SK-N-SH (cell line): Measurements from ENCODE around the gene MACROD1. TPM values are rescaled to one million over a fixed set of nuclear protein-coding genes. Genes with fewer than 3 reads are reported as not detected.

Source experiments
- CTCF ChIA-PET: fragments of 300-600, 350-600 bp; formaldehyde crosslinking; extraction: SDS; loops from one replicate; lab custom pipeline; 2021; lab: Yijun Ruan, JAX
- POLR2A ChIA-PET: fragments of 350-600 bp; sonication (Branson Sonifier 250); formaldehyde crosslinking; extraction: SDS; loops from one replicate; lab custom pipeline; 2020; ENCODE audit warnings: antibody characterized with exemption, inconsistent platforms; lab: Yijun Ruan, JAX
- DNase-seq: peaks from one replicate; pipeline ENCODE4 v3.0.0; 2012
- H2AFZ ChIP-seq: fragments of 200-600 bp; sonication (generic); 2 replicates; pipeline ENCODE4 v1.8.1; 2016; ENCODE audit warnings: antibody characterized with exemption, mild to moderate bottlenecking, low read depth
- H3F3A ChIP-seq: fragments of 200-600 bp; sonication (generic); replicated peaks from 2 replicates; pipeline ENCODE3; 2016; ENCODE audit warnings: antibody characterized with exemption, mild to moderate bottlenecking; ENCODE audit not compliant: insufficient read depth
- H3K27ac ChIP-seq, 2 experiments: fragments of 200-500 bp in 1 of 2; fragments of 200-600 bp in 1 of 2; sonication (Bioruptor generic) in 1 of 2; sonication (generic), shearing (Covaris generic) in 1 of 2; 2 replicates each; pipeline versions ENCODE4 v1.5.1 to v1.6.1; 2014 to 2016; ENCODE audit warnings: low read depth in 2 of 2, inconsistent platforms in 1 of 2, low read length in 1 of 2, mild to moderate bottlenecking in 1 of 2, mixed read lengths in 1 of 2
- H3K27me3 ChIP-seq: fragments of 200-600 bp; sonication (generic), shearing (Covaris generic); 2 replicates; pipeline ENCODE4 v1.6.1; 2016; ENCODE audit warnings: mixed run types; ENCODE audit not compliant: insufficient read depth
- H3K36me3 ChIP-seq, 2 experiments: fragments of 200-500 bp in 1 of 2; fragments of 200-600 bp in 1 of 2; sonication (Bioruptor generic) in 1 of 2; sonication (generic) in 1 of 2; replicated peaks in 1 of 2; 2 replicates each; pipeline versions ENCODE3 to v1.5.1; 2014 to 2016; ENCODE audit warnings: low read length in 1 of 2, mild to moderate bottlenecking in 1 of 2; ENCODE audit not compliant: insufficient read depth in 2 of 2, control insufficient read depth in 1 of 2
- H3K4me1 ChIP-seq, 2 experiments: fragments of 200-500 bp in 1 of 2; fragments of 200-600 bp in 1 of 2; sonication (Bioruptor generic) in 1 of 2; sonication (generic), shearing (Covaris generic) in 1 of 2; 2 replicates each; pipeline versions ENCODE4 v1.5.1 to v1.6.1; 2014 to 2016; ENCODE audit warnings: low read depth in 1 of 2, low read length in 1 of 2, mixed run types in 1 of 2; ENCODE audit not compliant: insufficient read depth in 2 of 2, control insufficient read depth in 1 of 2
- H3K4me2 ChIP-seq: fragments of 200-600 bp; sonication (generic), shearing (Covaris generic); 2 replicates; pipeline ENCODE4 v1.6.1; 2017; ENCODE audit warnings: mixed run types
- H3K4me3 ChIP-seq, 2 experiments: fragments of 200-500 bp in 1 of 2; fragments of 200-600 bp in 1 of 2; sonication (Bioruptor generic) in 1 of 2; sonication (generic), shearing (Covaris generic) in 1 of 2; 2 replicates each; pipeline versions ENCODE4 v1.5.1 to v1.8.1; 2014 to 2016; ENCODE audit warnings: low read depth in 2 of 2, inconsistent platforms in 1 of 2, low read length in 1 of 2, mild to moderate bottlenecking in 1 of 2, mixed read lengths in 1 of 2, moderate library complexity in 1 of 2
- H3K79me2 ChIP-seq: fragments of 200-600 bp; sonication (generic); 2 replicates; pipeline ENCODE4 v1.8.1; 2017; ENCODE audit warnings: mild to moderate bottlenecking; ENCODE audit not compliant: insufficient read depth
- H3K9ac ChIP-seq: fragments of 200-600 bp; sonication (generic); 2 replicates; pipeline ENCODE4 v1.6.1; 2017; ENCODE audit warnings: mixed run types
- H3K9me2 ChIP-seq: fragments of 200-600 bp; sonication (generic); 2 replicates; pipeline ENCODE4 v1.6.1; 2017; ENCODE audit warnings: mixed run types
- H3K9me3 ChIP-seq: fragments of 200-600 bp; sonication (generic); 2 replicates; pipeline ENCODE4 v1.6.1; 2017; ENCODE audit warnings: mixed run types, mild to moderate bottlenecking, moderate library complexity
- H4K20me1 ChIP-seq: fragments of 200-600 bp; sonication (generic); 2 replicates; pipeline ENCODE4 v1.6.1; 2017; ENCODE audit warnings: mild to moderate bottlenecking, mixed run types; ENCODE audit not compliant: insufficient read depth
- EZH2phosphoT487 ChIP-seq: fragments of 200-600 bp; sonication (generic); IDR thresholded peaks from 2 replicates; pipeline ENCODE4 v1.6.1; 2017; ENCODE audit warnings: low read depth, mixed run types, mild to moderate bottlenecking, antibody characterized with exemption, moderate library complexity, borderline replicate concordance
- GABPA ChIP-seq: IDR thresholded peaks from 2 replicates; pipeline ENCODE4 v1.4.0; 2012; ENCODE audit warnings: low read depth, mild to moderate bottlenecking
- IRF3 ChIP-seq: fragments of 150-350 bp; IDR thresholded peaks from 2 replicates; pipeline ENCODE4 v1.6.1; 2016; ENCODE audit warnings: mild to moderate bottlenecking, low read depth, low read length
- MEF2A ChIP-seq: IDR thresholded peaks from 2 replicates; pipeline ENCODE4 v1.4.0; 2012; ENCODE audit warnings: low read depth, borderline replicate concordance
- NFIC ChIP-seq: IDR thresholded peaks from 2 replicates; pipeline ENCODE4 v1.4.0; 2012; ENCODE audit warnings: borderline replicate concordance
- NRF1 ChIP-seq: IDR thresholded peaks from 2 replicates; pipeline ENCODE4 v1.6.1; 2012; ENCODE audit warnings: low read depth, mild to moderate bottlenecking, low read length
- PBX3 ChIP-seq: IDR thresholded peaks from 2 replicates; pipeline ENCODE4; 2012
- POLR2AphosphoS5 ChIP-seq: IDR thresholded peaks from 2 replicates; pipeline ENCODE4 v1.6.1; 2012; ENCODE audit warnings: low read depth, low read length
- RAD21 ChIP-seq: IDR thresholded peaks from 2 replicates; pipeline ENCODE4 v1.6.1; 2012; ENCODE audit warnings: mild to moderate bottlenecking, low read length
- RCOR1 ChIP-seq: fragments of 150-350 bp; IDR thresholded peaks from 2 replicates; pipeline ENCODE4 v1.6.1; 2017; ENCODE audit warnings: antibody characterized with exemption, low read length
- REST ChIP-seq: IDR thresholded peaks from 2 replicates; pipeline ENCODE4 v1.6.1; 2012; ENCODE audit warnings: mild to moderate bottlenecking, low read depth, low read length, moderate library complexity
- SIN3A ChIP-seq: IDR thresholded peaks from 2 replicates; pipeline ENCODE4 v1.6.1; 2012; ENCODE audit warnings: low read depth, mild to moderate bottlenecking, low read length, moderate library complexity, borderline replicate concordance
- TAF1 ChIP-seq: IDR thresholded peaks from 2 replicates; pipeline ENCODE4 v1.6.1; 2012; ENCODE audit warnings: low read depth, mild to moderate bottlenecking, low read length, moderate library complexity, borderline replicate concordance
- TEAD4 ChIP-seq: IDR thresholded peaks from 2 replicates; pipeline ENCODE4 v1.4.0; 2012; ENCODE audit warnings: mild to moderate bottlenecking, borderline replicate concordance; ENCODE audit not compliant: insufficient read depth
- USF1 ChIP-seq: IDR thresholded peaks from 2 replicates; pipeline ENCODE4 v1.4.0; 2012; ENCODE audit warnings: low read depth, borderline replicate concordance
- YY1 ChIP-seq: IDR thresholded peaks from 2 replicates; pipeline ENCODE4 v1.4.0; 2012; ENCODE audit warnings: low read depth, mild to moderate bottlenecking
- WGBS: methylation state at CpG from one replicate; pipeline ENCODE4 v1.1.6; 2017; ENCODE audit warnings: low lambda C conversion rate; 5-methylcytosine and 5-hydroxymethylcytosine counted together
- polyA plus RNA-seq, 3 experiments: library from polyadenylated mRNA; depleted of rRNA; stranded (reverse); fragments of >200 nt; gene quantifications; 2 replicates each; pipeline ENCODE4 v1.2.3, GENCODE V29; 2012

Gene MACROD1
- polyA plus RNA-seq, 1 of the 3 experiments (the other 2 are of a cell fraction) = 49.1 TPM

- no peak for TF ChIP-seq TEAD4
- TF ChIP-seq EZH2phosphoT487 = no peak
- no peak for TF ChIP-seq USF1
- TF ChIP-seq SIN3A = no peak
- no peak for TF ChIP-seq PBX3
- no peak for TF ChIP-seq NRF1
- no peak for TF ChIP-seq REST
- TF ChIP-seq RCOR1 = no peak
- no peak for TF ChIP-seq MEF2A
- no peak for TF ChIP-seq NFIC
- no peak for TF ChIP-seq GABPA
- no peak for TF ChIP-seq YY1
- no peak for TF ChIP-seq TAF1
- TF ChIP-seq RAD21 = no peak
- TF ChIP-seq IRF3 = no peak
- TF ChIP-seq POLR2AphosphoS5 = no peak
- DNase-seq = no peak
- H3K27ac ChIP-seq = peak overlapping the region in 1 of 2 experiments; percentile 96; a peak in 2 of 4 replicates
- H3F3A ChIP-seq = no peaks in the 10 kb centered on the region
- no peaks in the 10 kb centered on the region for H3K27me3 ChIP-seq
- H4K20me1 ChIP-seq = no peaks in the 10 kb centered on the region
- H3K4me1 ChIP-seq = peaks cover 12 to 84% of the 10 kb centered on the region in 2 experiments; a peak in 2 of 4 replicates
- H3K9me2 ChIP-seq = no peaks in the 10 kb centered on the region
- ChIA-PET CTCF (interaction anchor here (0.6 to 3.3 kb wide), 9 partner anchors 10 to 264 kb away, joined by 3 to 15 read pairs (median 3); no protein-coding TSS in a partner anchor), POLR2A (interaction anchor here (0.8 to 1.3 kb wide), 3 partner anchors 10 to 56 kb away, joined by 3 to 7 read pairs (median 3); no protein-coding TSS in a partner anchor)
- WGBS = 81% methylated on average over 5 of the region's 13 CpGs
- no peaks in the 10 kb centered on the region for H3K79me2 ChIP-seq
- no peaks in the 10 kb centered on the region for H3K9me3 ChIP-seq
- H2AFZ ChIP-seq = no peak overlapping the region
- H3K4me2 ChIP-seq = no peak overlapping the region
- H3K4me3 ChIP-seq = no peak overlapping the region
- no peak overlapping the region for H3K9ac ChIP-seq
- H3K36me3 ChIP-seq = no peaks in the 10 kb centered on the region
Measured at GRCh38 chr11:64096835-64097234, 69.1 kb downstream of the MACROD1 start.
